ENCODE data around the gene FAM3A.

- TF ChIP-seq CTCF (IDR thresholded peaks at IDR 0.05; ENCODE audit: low read depth, low read length, poor library complexity, severe bottlenecking) = peak; percentile 86
- TF ChIP-seq EZH2phosphoT487 (IDR thresholded peaks at IDR 0.05; ENCODE audit: borderline replicate concordance, low read length) = no peak
Observed at GRCh38 chrX:154534526-154535322, 18.7 kb upstream of the FAM3A start.

All from DOHH2 (cell line).